SK-N-SH treated with all-trans-retinoic acid at 6 μM for 48 hours (cell line): Measurements from ENCODE around the gene PARM1.

ENCODE experiments used
- ARNTL ChIP-seq: fragments of 450-650 bp; formaldehyde crosslinking; IDR thresholded peaks from 2 replicates; pipeline ENCODE4 v1.5.0; 2020; ENCODE audit warnings: low read depth, mild to moderate bottlenecking, moderate library complexity, borderline replicate concordance
- BACH2 ChIP-seq: fragments of 250-450 bp; sonication (Bioruptor Pico); IDR thresholded peaks from 2 replicates; pipeline ENCODE4 v1.9.0; 2021; ENCODE audit warnings: mild to moderate bottlenecking, borderline replicate concordance
- GLIS3 ChIP-seq: fragments of 250-450 bp; sonication (Bioruptor Pico); IDR thresholded peaks from 2 replicates; pipeline ENCODE4 v1.5.0; 2020; ENCODE audit warnings: mild to moderate bottlenecking, moderate library complexity
- ISL1 ChIP-seq: fragments of 250-450 bp; sonication (Bioruptor Pico); IDR thresholded peaks from 2 replicates; pipeline ENCODE4 v2.1.2; 2022; ENCODE audit warnings: mild to moderate bottlenecking, moderate library complexity
- TOX ChIP-seq: fragments of 250-450 bp; sonication (Bioruptor Pico); IDR thresholded peaks from 2 replicates; pipeline ENCODE4 v1.8.0; 2021; ENCODE audit warnings: mild to moderate bottlenecking, moderate library complexity, borderline replicate concordance
- ZFP3 ChIP-seq: fragments of 250-450 bp; sonication (Bioruptor Pico); IDR thresholded peaks from 2 replicates; pipeline ENCODE4 v1.5.0; 2020; ENCODE audit warnings: mild to moderate bottlenecking, moderate library complexity
- ZNF565 ChIP-seq: fragments of 450-650 bp; formaldehyde crosslinking; conservative IDR thresholded peaks from 2 replicates; pipeline ENCODE4 v1.5.0; 2020; ENCODE audit warnings: low read depth, mild to moderate bottlenecking, moderate library complexity
- ZNF70 ChIP-seq: fragments of 450-650 bp; formaldehyde crosslinking; IDR thresholded peaks from 2 replicates; pipeline ENCODE4 v1.5.0; 2020; ENCODE audit warnings: mild to moderate bottlenecking, moderate library complexity
- TF ChIP-seq, protein P1 (sequence below): fragments of 250-450 bp; sonication (Bioruptor Pico); IDR thresholded peaks from 2 replicates; pipeline ENCODE4 v1.5.1; 2020; ENCODE audit warnings: low read depth, mild to moderate bottlenecking, moderate library complexity
- TF ChIP-seq, protein P2 (sequence below): fragments of 250-450 bp; sonication (Bioruptor Pico); IDR thresholded peaks from 2 replicates; pipeline ENCODE4 v1.5.0; 2020; ENCODE audit warnings: mild to moderate bottlenecking, moderate library complexity
- TF ChIP-seq, protein P3 (sequence below): fragments of 250-450 bp; sonication (Bioruptor Pico); IDR thresholded peaks from 2 replicates; pipeline ENCODE4 v1.5.1; 2021; ENCODE audit warnings: mild to moderate bottlenecking, moderate library complexity

DNA sequence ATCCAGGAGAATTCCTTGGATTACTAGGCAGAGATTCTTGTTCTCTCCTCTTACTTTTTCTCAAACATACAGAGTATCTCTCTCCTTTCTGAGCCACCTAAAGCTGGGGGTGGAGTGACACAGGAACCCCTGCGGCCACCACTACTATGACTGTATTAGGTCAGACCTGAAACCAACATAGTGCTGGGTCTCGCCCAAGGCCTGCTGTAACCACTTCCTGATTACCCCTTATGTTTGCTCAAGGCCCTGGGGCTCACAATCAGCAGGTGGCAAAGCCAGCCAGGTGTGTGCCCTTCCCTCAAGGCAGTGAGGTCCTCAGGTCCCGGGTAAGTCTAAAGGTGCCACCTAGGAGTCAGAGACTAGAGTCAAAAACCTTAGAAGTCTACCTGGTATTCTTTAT, 166.4 kb downstream of the PARM1 start:
- TF ChIP-seq BACH2 (CRISPR knock-in tag) (no peak), ARNTL (CRISPR knock-in tag) (no peak), ZFP3 (CRISPR knock-in tag) (no peak), ZNF565 (no peak), ZNF70 (CRISPR knock-in tag) (no peak), ISL1 (CRISPR knock-in tag) (no peak), GLIS3 (CRISPR knock-in tag) (no peak), TOX (no peak)
- TF ChIP-seq, protein P1, sequence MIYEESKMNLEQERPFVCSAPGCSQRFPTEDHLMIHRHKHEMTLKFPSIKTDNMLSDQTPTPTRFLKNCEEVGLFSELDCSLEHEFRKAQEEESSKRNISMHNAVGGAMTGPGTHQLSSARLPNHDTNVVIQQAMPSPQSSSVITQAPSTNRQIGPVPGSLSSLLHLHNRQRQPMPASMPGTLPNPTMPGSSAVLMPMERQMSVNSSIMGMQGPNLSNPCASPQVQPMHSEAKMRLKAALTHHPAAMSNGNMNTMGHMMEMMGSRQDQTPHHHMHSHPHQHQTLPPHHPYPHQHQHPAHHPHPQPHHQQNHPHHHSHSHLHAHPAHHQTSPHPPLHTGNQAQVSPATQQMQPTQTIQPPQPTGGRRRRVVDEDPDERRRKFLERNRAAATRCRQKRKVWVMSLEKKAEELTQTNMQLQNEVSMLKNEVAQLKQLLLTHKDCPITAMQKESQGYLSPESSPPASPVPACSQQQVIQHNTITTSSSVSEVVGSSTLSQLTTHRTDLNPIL (CRISPR knock-in tag) = no peak
- TF ChIP-seq, protein P2, sequence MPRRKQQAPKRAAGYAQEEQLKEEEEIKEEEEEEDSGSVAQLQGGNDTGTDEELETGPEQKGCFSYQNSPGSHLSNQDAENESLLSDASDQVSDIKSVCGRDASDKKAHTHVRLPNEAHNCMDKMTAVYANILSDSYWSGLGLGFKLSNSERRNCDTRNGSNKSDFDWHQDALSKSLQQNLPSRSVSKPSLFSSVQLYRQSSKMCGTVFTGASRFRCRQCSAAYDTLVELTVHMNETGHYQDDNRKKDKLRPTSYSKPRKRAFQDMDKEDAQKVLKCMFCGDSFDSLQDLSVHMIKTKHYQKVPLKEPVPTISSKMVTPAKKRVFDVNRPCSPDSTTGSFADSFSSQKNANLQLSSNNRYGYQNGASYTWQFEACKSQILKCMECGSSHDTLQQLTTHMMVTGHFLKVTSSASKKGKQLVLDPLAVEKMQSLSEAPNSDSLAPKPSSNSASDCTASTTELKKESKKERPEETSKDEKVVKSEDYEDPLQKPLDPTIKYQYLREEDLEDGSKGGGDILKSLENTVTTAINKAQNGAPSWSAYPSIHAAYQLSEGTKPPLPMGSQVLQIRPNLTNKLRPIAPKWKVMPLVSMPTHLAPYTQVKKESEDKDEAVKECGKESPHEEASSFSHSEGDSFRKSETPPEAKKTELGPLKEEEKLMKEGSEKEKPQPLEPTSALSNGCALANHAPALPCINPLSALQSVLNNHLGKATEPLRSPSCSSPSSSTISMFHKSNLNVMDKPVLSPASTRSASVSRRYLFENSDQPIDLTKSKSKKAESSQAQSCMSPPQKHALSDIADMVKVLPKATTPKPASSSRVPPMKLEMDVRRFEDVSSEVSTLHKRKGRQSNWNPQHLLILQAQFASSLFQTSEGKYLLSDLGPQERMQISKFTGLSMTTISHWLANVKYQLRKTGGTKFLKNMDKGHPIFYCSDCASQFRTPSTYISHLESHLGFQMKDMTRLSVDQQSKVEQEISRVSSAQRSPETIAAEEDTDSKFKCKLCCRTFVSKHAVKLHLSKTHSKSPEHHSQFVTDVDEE (CRISPR knock-in tag) = no peak
- TF ChIP-seq, protein P3, sequence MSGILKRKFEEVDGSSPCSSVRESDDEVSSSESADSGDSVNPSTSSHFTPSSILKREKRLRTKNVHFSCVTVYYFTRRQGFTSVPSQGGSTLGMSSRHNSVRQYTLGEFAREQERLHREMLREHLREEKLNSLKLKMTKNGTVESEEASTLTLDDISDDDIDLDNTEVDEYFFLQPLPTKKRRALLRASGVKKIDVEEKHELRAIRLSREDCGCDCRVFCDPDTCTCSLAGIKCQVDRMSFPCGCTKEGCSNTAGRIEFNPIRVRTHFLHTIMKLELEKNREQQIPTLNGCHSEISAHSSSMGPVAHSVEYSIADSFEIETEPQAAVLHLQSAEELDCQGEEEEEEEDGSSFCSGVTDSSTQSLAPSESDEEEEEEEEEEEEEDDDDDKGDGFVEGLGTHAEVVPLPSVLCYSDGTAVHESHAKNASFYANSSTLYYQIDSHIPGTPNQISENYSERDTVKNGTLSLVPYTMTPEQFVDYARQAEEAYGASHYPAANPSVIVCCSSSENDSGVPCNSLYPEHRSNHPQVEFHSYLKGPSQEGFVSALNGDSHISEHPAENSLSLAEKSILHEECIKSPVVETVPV (CRISPR knock-in tag) = no peak
